DND-41 (cell line): Measurements from ENCODE around the gene STARD3.

Experiments
- EZH2 ChIP-seq: IDR thresholded peaks from 3 replicates; pipeline ENCODE4 v1.6.1; 2012; ENCODE audit warnings: borderline replicate concordance, low read depth, mild to moderate bottlenecking, moderate library complexity, low read length, inconsistent platforms; ENCODE audit not compliant: severe bottlenecking
- TF ChIP-seq, protein P1 (sequence below): IDR thresholded peaks from 2 replicates; pipeline ENCODE4 v1.5.1; 2012; ENCODE audit warnings: borderline replicate concordance, low read length, moderate library complexity, mild to moderate bottlenecking; ENCODE audit not compliant: poor library complexity, severe bottlenecking; ENCODE audit errors: extremely low read depth

DNA sequence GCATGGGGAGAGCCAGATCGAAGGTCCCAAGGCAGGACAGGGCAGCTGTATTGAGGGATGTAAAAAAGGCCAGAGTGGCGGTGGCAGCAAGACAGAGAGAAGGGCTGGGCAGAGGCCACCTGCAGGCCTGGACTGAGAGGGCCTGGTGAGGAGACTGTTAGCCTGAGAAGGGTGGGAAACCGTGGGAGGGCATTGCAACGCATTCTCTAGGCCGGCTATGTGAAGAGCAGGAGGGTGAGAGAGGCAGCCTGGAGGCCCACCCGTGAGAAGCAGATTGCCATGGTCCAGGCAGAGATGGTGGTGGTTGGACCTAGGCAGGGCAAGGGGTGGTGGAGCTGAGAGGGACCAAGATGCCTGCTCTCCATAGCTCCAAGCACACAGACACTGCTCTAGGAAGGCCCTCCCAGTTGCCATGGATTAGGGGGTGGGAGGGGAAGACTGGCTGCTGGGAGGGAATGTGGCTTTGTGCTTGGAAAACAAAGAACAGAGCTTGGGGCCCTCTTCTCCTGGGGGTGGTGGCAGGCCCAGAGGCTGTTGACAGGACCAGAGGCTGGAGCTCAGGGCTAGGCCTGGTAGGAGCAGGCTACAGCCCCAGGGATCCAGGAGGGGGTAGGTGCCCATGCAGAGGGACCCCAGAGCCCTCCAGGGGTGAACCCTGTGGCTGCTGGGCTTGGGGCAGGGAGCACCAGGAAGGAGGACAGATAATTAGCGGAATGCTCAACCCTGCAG, 15.8 kb downstream of the STARD3 start:
- no peak for TF ChIP-seq EZH2
- TF ChIP-seq, protein P1, sequence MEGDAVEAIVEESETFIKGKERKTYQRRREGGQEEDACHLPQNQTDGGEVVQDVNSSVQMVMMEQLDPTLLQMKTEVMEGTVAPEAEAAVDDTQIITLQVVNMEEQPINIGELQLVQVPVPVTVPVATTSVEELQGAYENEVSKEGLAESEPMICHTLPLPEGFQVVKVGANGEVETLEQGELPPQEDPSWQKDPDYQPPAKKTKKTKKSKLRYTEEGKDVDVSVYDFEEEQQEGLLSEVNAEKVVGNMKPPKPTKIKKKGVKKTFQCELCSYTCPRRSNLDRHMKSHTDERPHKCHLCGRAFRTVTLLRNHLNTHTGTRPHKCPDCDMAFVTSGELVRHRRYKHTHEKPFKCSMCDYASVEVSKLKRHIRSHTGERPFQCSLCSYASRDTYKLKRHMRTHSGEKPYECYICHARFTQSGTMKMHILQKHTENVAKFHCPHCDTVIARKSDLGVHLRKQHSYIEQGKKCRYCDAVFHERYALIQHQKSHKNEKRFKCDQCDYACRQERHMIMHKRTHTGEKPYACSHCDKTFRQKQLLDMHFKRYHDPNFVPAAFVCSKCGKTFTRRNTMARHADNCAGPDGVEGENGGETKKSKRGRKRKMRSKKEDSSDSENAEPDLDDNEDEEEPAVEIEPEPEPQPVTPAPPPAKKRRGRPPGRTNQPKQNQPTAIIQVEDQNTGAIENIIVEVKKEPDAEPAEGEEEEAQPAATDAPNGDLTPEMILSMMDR: no peak
